Duodenal mucosa (tissue), 2 donors: ENCODE data around the gene STK4.

Experiments used
- H3K27ac ChIP-seq: one replicate; pipeline ENCODE4 v1.7.0; 2013; ENCODE audit warnings: low read depth, low read length
- H3K27me3 ChIP-seq, 2 donors: one replicate each; pipeline ENCODE4 v1.7.0; 2013; ENCODE audit warnings: low read length in 2 of 2, control low read depth in 1 of 2; ENCODE audit not compliant: insufficient read depth in 2 of 2, control insufficient read depth in 1 of 2
- H3K36me3 ChIP-seq, 2 donors: one replicate each; pipeline ENCODE4 v1.7.0; 2013; ENCODE audit warnings: low read length in 2 of 2, control low read depth in 1 of 2; ENCODE audit not compliant: insufficient read depth in 2 of 2, control insufficient read depth in 1 of 2
- H3K4me1 ChIP-seq, 2 donors: one replicate each; pipeline ENCODE4 v1.7.0; 2013; ENCODE audit warnings: low read length in 2 of 2, control low read depth in 1 of 2; ENCODE audit not compliant: insufficient read depth in 2 of 2, control insufficient read depth in 1 of 2
- H3K4me3 ChIP-seq, 2 donors: one replicate each; pipeline ENCODE4 v1.7.0; 2013; ENCODE audit warnings: low read length in 2 of 2, low read depth in 1 of 2
- H3K9ac ChIP-seq, 2 donors: one replicate each; pipeline ENCODE4 v1.7.0; 2013; ENCODE audit warnings: low read length in 2 of 2, low read depth in 1 of 2
- H3K9me3 ChIP-seq, 2 donors: one replicate each; pipeline ENCODE4 v1.7.0; 2013; ENCODE audit warnings: low read length in 2 of 2, control low read depth in 1 of 2; ENCODE audit not compliant: control insufficient read depth in 1 of 2

The STK4 gene

DNA sequence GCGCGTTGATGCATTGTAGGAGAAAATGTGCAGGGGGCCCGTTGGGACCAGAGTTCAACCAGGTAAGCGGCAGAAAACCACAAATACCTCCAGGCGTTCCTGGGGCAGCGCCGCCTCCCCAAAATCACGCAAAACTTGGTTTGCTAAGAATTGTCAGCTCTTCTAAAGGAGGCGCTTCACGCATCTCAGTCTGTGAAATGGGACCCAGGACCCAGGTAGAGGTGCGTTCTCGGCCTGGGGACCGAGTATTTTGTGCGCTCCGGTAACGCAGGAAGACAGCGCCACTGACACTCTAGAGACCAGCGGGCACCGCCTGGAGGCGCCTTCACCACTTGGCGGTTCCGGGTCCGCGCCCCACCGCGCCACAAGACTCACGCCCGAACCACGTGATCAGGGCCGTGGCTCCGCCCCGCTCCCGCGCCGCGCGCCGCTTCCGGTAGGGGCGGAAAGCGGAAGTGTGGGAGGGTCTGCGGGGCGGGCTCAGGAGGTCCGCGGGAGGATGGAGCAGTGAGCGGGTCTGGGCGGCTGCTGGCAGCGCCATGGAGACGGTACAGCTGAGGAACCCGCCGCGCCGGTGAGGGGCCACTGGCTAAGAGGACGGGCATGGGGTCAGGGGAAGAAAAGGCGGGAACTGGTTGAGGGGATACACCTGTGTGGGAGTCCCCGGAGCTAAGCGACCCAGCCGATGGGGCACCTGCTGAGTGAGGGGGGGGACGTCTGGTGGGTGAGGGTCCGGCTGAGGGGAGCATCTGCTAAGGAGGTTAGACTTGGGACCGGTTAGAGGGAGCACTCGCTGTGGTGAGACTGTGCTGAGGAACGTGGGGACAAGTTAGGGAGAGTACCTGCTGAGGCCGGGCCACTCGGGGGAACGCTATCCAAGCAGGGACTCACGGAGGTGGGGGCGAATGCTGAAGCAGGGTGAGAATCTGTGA is at the start of gene STK4:
Gene STK4, plus strand, starts transcription at position 483 of the 932 bp plus-strand sequence. Its CDS starts 57 bp downstream, at position 540.
- no peaks in the 10 kb centered on the region for H3K36me3 ChIP-seq
- H3K4me1 ChIP-seq, result peaks cover 28 to 42% of the 10 kb centered on the region in 2 donors
- H3K9ac ChIP-seq, result peak within 1 kb of the TSS; percentile 89 to 90
- H3K4me3 ChIP-seq, result peak within 1 kb of the TSS; percentile 97
- peak within 1 kb of the TSS; percentile 87 for H3K27ac ChIP-seq
- H3K9me3 ChIP-seq, result no peaks in the 10 kb centered on the region
- H3K27me3 ChIP-seq, result no peaks in the 10 kb centered on the region

DNA sequence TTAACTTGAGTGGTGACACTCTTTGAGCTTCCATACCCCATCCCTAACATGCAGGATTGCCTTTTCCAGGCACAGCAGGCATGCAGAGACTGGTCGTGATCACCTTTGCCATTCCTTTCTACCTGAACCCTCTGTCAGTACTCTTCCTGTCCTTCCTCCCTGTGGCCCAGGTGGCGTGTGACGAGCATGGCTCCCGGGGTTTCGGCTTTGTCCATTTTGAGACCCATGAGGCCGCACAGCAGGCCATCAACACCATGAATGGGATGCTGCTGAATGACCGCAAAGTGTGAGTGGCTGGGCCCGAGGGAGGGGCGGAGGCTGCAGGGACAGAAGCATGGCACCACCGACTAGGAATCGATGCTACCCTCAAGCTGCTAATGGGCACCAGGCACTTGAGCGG is 49.7 kb upstream of the STK4 start:
- H3K4me1 ChIP-seq, result no peaks in the 10 kb centered on the region
- no peaks in the 10 kb centered on the region for H3K27me3 ChIP-seq
- peaks cover 0 to 14% of the 10 kb centered on the region in 2 donors for H3K36me3 ChIP-seq
- no peak overlapping the region for H3K9ac ChIP-seq
- no peak overlapping the region for H3K4me3 ChIP-seq
- no peak overlapping the region for H3K27ac ChIP-seq
- no peaks in the 10 kb centered on the region for H3K9me3 ChIP-seq

DNA sequence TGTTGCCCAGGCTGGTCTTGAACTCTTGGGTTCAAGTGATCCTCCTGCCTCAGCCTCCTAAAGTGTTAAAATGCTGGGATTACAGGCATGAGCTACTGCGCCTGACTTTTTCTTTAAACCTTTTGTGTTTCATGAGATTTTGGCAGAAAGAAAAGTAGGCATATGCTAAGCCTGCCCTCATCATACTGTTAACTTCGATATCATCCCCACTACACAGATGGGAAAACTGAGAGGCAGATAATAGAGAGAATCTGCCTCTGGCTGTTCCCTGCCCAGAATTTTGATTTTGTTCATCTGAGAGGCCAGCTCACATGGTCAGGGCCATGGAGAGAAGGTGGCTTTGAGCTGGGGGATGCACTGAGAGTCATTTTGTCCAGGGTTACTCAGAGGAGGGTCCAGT is 48.9 kb upstream of the STK4 start:
- H3K27ac ChIP-seq, result no peak overlapping the region
- H3K9ac ChIP-seq, result no peak overlapping the region
- H3K27me3 ChIP-seq, result no peaks in the 10 kb centered on the region
- H3K36me3 ChIP-seq, result peaks cover 0 to 13% of the 10 kb centered on the region in 2 donors
- H3K4me1 ChIP-seq, result no peaks in the 10 kb centered on the region
- H3K9me3 ChIP-seq, result no peaks in the 10 kb centered on the region
- no peak overlapping the region for H3K4me3 ChIP-seq

DNA sequence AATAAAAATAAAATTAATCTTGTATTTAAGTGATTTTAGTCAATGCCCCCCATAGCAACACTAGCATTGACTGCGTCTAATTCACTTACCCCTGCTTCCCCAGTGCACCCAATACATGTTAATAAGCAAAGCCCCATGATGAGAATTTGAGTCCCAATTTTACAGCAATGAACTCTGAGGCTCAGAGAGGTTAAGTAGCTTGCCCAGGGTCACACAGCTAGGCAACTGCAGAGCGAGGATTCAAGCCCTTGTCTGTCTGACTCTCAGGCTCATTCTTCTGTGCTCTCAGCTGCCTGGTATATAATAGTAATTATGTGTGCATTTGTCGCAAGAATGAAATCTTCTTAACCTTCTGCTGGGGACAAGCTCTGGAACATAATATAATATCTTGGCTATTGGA is 48.0 kb upstream of the STK4 start:
- H3K9ac ChIP-seq, result no peak overlapping the region
- H3K27ac ChIP-seq, result no peak overlapping the region
- no peak overlapping the region for H3K4me3 ChIP-seq
- H3K36me3 ChIP-seq, result peaks cover 3 to 7% of the 10 kb centered on the region in 2 donors
- no peaks in the 10 kb centered on the region for H3K4me1 ChIP-seq
- no peaks in the 10 kb centered on the region for H3K9me3 ChIP-seq
- no peaks in the 10 kb centered on the region for H3K27me3 ChIP-seq

DNA sequence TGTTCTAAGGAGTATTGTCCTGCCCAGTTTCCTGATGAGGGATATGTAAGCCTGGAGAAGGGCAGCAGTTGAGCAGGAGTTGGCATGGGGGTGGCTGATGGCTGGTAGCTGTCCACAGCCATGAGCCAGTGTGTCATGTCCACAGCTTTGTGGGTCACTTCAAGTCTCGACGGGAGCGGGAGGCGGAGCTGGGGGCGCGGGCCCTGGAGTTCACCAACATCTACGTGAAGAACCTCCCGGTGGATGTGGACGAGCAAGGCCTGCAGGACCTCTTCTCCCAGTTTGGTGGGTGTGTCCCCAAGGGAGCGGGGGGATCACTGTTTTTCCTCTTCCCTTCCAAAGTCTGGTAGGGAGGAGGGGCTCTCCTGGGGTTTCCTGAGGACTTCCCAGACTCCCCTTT is 47.6 kb upstream of the STK4 start:
- H3K9ac ChIP-seq, result no peak overlapping the region
- H3K9me3 ChIP-seq, result no peaks in the 10 kb centered on the region
- no peak overlapping the region for H3K4me3 ChIP-seq
- H3K27me3 ChIP-seq, result no peaks in the 10 kb centered on the region
- H3K4me1 ChIP-seq, result no peaks in the 10 kb centered on the region
- H3K36me3 ChIP-seq, result peaks cover 3 to 7% of the 10 kb centered on the region in 2 donors
- H3K27ac ChIP-seq, result no peak overlapping the region

DNA sequence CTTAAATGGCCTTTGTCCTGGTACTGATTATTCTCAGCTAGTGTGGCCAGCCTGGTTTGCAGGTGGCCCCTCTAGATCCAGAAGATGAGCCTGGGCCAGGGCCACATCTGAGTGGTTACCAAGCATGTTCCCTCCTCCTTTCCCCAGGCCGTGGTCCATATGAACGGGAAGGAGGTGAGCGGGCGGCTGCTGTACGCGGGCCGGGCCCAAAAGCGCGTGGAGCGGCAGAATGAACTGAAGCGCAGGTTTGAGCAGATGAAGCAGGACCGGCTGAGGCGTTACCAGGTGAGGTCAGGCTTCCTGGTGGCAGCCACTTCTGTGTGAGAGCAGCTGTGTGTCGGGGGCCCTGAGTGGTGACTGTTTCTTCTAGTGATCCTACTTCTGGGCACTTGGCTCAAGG is 44.9 kb upstream of the STK4 start:
- H3K36me3 ChIP-seq, result peaks cover 3 to 7% of the 10 kb centered on the region in 2 donors
- no peaks in the 10 kb centered on the region for H3K27me3 ChIP-seq
- no peaks in the 10 kb centered on the region for H3K9me3 ChIP-seq
- H3K27ac ChIP-seq, result no peak overlapping the region
- no peaks in the 10 kb centered on the region for H3K4me1 ChIP-seq
- no peak overlapping the region for H3K4me3 ChIP-seq
- no peak overlapping the region for H3K9ac ChIP-seq

DNA sequence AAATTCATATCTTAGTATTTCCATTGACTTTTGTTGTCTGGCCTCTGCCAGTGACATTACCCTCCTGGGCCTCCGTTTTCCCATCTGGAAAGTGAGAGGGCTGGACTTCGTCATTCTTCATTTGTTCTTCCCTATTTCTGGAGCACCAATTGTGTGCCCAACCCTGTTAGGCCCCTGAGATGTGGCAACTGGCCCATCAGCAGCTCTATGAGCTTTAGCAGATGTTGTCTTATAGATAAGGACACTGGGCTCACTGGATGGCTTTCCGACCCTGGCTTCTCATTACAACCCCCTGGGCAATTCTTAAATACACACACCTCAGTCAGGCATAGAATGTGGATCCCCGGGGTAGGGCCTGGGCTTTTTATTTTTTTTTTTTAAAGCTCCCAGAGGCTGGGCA is 41.8 kb upstream of the STK4 start:
- H3K27me3 ChIP-seq, result no peaks in the 10 kb centered on the region
- no peak overlapping the region for H3K4me3 ChIP-seq

DNA sequence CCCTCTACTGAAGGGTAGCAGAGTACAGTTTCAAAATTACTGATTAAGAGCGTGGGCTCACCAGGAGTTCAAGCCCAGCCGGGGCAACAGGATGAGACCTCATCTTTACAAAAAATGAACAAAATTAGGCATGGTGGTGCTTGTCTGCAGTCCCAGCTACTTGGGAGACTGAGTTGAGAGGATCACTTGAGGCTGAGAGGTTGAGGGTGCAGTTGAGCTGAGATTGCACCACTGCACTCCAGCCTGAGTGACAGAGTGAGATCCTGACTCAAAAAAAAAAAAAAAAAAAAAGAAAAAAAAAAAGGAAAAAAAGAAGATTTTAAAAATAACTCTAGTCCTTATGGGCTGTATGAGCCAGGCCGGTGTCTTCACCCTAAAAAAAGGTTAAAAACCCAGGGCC is 37.7 kb upstream of the STK4 start:
- Histone ChIP-seq H3K36me3 (peaks cover 0 to 16% of the 10 kb centered on the region in 2 donors), H3K4me1 (no peaks in the 10 kb centered on the region), H3K9me3 (no peaks in the 10 kb centered on the region), H3K27ac (no peak overlapping the region), H3K4me3 (no peak overlapping the region), H3K9ac (no peak overlapping the region), H3K27me3 (no peaks in the 10 kb centered on the region)

More for the DNA sequence above, 41.8 kb upstream of the STK4 start:
- Histone ChIP-seq H3K9ac (no peak overlapping the region), H3K27ac (no peak overlapping the region), H3K9me3 (no peaks in the 10 kb centered on the region), H3K4me1 (no peaks in the 10 kb centered on the region), H3K36me3 (peaks cover 2 to 3% of the 10 kb centered on the region in 2 donors)

DNA sequence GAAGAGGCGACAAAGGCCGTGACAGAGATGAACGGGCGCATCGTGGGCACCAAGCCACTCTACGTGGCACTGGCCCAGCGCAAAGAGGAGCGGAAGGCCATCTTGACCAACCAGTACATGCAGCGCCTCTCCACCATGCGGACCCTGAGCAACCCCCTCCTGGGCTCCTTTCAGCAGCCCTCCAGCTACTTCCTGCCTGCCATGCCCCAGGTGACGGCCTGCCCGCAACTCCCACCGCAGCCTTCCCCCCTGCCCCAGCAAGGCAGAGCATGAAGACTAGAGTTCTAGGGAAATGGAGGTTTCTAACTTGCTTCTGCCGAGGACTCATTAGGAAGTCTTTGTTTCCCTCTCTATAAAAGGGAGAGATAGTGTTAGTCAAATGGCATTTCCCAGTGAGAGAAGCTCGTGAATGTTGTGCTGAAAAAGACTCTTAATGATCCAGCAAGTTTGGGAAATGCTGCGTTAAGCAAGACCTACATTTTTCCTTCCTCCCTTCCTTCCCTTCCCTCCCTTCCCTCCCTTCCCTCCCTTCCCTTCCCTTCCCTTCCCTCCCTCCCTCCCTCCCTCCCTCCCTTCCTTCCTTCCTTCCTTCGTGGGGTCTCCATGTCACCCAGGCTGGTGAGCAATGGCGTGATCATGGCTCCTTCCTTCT is 35.7 kb upstream of the STK4 start:
- Histone ChIP-seq H3K27me3 (no peaks in the 10 kb centered on the region), H3K4me1 (no peaks in the 10 kb centered on the region), H3K27ac (no peak overlapping the region), H3K4me3 (no peak overlapping the region), H3K9ac (no peak overlapping the region), H3K36me3 (peaks cover 0 to 16% of the 10 kb centered on the region in 2 donors), H3K9me3 (no peaks in the 10 kb centered on the region)

DNA sequence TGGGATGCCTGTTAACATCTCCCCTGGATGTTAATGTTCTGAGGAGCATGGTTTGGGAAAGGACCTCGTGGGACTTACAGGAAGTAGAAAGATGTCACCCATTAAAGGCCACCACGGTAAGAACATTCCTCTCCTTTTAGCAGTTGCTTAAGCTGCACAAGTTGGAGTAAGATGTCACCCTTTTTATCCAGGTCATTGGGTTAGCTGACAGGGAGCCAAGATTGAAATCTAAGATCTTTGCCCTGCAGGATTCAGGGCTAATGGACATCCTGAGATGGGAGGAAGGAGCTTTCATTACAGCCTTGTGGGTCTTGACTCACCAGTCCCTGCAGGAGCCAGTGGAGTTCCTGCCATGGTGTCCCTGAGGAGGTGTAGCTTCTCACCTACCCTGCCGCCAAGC is 34.4 kb upstream of the STK4 start:
- Histone ChIP-seq H3K36me3 (peaks cover 0 to 23% of the 10 kb centered on the region in 2 donors), H3K9me3 (no peaks in the 10 kb centered on the region), H3K27ac (no peak overlapping the region), H3K4me3 (no peak overlapping the region), H3K27me3 (no peaks in the 10 kb centered on the region), H3K9ac (no peak overlapping the region), H3K4me1 (no peaks in the 10 kb centered on the region)
